ENCODE data around the gene RASSF9. TPM values are rescaled to one million over a fixed set of nuclear protein-coding genes. Genes with fewer than 3 reads are reported as not detected.

The RASSF9 gene
- total RNA-seq (2021) (0.09 and 0.19 TPM in 2 replicates), Bru-seq, nascent RNA (percentile 31 among the genes with signal in this experiment), BruChase-seq, experiment 1, labeled RNA remaining after a 2-hour chase (percentile 24 among the genes with signal in this experiment), BruChase-seq, experiment 2, labeled RNA remaining after a 6-hour chase (percentile 19 among the genes with signal in this experiment)
- long read RNA-seq = 0 reads

GRCh38 chr12:85836197-85837090 lies at the start of gene RASSF9:
Gene RASSF9 (minus strand): TSS chr12:85836409. CDS start chr12:85836201, 208 bp downstream.
- intact Hi-C loops (cut with micrococcal nuclease; ENCODE audit: unreplicated experiment) = no loop called here
- Histone ChIP-seq H3K4me3 (ENCODE audit: low read depth, low read length, poor library complexity, severe bottlenecking) (no peak within 1 kb of the TSS), H3K36me3 (ENCODE audit: insufficient read depth, low read length, poor library complexity, severe bottlenecking) (no peaks in the 10 kb centered on the region), H3K4me1 (ENCODE audit: insufficient read depth, low read length, poor library complexity, severe bottlenecking) (peaks cover 21% of the 10 kb centered on the region), H3K27me3 (replicated peaks; ENCODE audit: insufficient read depth, low read depth, low read length, poor library complexity) (no peaks in the 10 kb centered on the region), H3K27ac (ENCODE audit: low read depth, low read length, poor library complexity, severe bottlenecking) (no peak within 1 kb of the TSS), H3K9me3 (ENCODE audit: low read depth, low read length, poor library complexity, severe bottlenecking) (no peaks in the 10 kb centered on the region)
- TF ChIP-seq CTCF (conservative IDR thresholded peaks at IDR 0.05; ENCODE audit: low read depth, low read length) (no peak), EZH2 (IDR thresholded peaks at IDR 0.05; ENCODE audit: borderline replicate concordance, low read depth, low read length, poor library complexity, severe bottlenecking) (no peak)
- BruUV-seq (replicated peaks) = no TSS peak
- peak; percentile 39 for DNase-seq (ENCODE audit: low spot score)
- CTCF ChIA-PET = interaction anchor here (0.5 kb wide), 1 partner anchor 981 kb away, joined by 6 read pairs; no protein-coding TSS in a partner anchor
- POLR2A ChIA-PET (ENCODE audit: low non-redundant PET) = no interaction called here

DNA sequence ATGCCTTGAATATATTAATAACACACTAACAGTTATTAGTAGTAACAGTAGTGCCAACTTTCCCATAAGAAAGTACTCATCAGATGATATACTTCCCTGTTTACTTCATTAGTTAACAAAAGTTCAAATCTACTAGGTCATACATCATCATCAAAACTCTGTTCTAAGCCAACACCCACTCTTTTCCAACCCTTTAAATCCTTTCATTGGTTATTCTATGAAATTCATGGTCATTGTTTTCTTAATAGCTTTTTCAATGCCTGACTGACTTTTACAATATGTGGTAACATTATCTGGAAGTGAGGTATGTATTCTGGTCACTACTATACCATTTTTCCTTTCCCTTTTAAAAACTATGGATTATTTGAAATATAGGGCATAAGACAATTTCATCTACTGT lies 47.6 kb upstream of the RASSF9 start:
- Histone ChIP-seq H3K4me1 (ENCODE audit: insufficient read depth, low read length, poor library complexity, severe bottlenecking) (no peaks in the 10 kb centered on the region), H3K36me3 (ENCODE audit: insufficient read depth, low read length, poor library complexity, severe bottlenecking) (no peaks in the 10 kb centered on the region), H3K27me3 (replicated peaks; ENCODE audit: insufficient read depth, low read depth, low read length, poor library complexity) (no peaks in the 10 kb centered on the region), H3K27ac (ENCODE audit: low read depth, low read length, poor library complexity, severe bottlenecking) (no peak overlapping the region), H3K9me3 (ENCODE audit: low read depth, low read length, poor library complexity, severe bottlenecking) (no peaks in the 10 kb centered on the region), H3K4me3 (ENCODE audit: low read depth, low read length, poor library complexity, severe bottlenecking) (no peak overlapping the region)
- no peak for DNase-seq (ENCODE audit: low spot score)
- POLR2A ChIA-PET (ENCODE audit: low non-redundant PET) = no interaction called here
- intact Hi-C loops (cut with micrococcal nuclease; ENCODE audit: unreplicated experiment) = no loop called here
- CTCF ChIA-PET = no interaction called here
- BruUV-seq (replicated peaks) = no TSS peak
- TF ChIP-seq EZH2 (IDR thresholded peaks at IDR 0.05; ENCODE audit: borderline replicate concordance, low read depth, low read length, poor library complexity, severe bottlenecking) = no peak
- no peak for TF ChIP-seq CTCF (conservative IDR thresholded peaks at IDR 0.05; ENCODE audit: low read depth, low read length)

DNA sequence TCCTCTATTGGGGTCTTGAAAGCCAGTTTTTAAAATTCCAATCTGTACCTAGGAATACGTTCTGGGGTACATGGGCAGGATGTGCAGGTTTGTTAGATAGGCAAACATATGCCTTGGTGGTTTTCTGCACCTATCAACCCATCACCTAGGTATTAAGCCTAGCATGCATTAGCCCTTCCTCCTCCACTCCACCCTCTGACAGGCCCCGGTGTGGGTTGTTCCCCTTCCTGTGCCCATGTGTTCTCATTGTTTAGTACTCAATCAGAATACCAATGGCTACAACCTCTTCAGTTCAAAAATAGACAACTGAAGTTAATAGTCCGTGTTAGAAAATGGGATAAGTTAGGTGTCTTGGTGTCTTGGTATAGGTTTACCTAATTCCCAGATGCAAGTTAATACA lies 41.2 kb upstream of the RASSF9 start:
- Histone ChIP-seq H3K27ac (ENCODE audit: low read depth, low read length, poor library complexity, severe bottlenecking) (no peak overlapping the region), H3K4me1 (ENCODE audit: insufficient read depth, low read length, poor library complexity, severe bottlenecking) (no peaks in the 10 kb centered on the region), H3K4me3 (ENCODE audit: low read depth, low read length, poor library complexity, severe bottlenecking) (no peak overlapping the region), H3K27me3 (replicated peaks; ENCODE audit: insufficient read depth, low read depth, low read length, poor library complexity) (no peaks in the 10 kb centered on the region), H3K36me3 (ENCODE audit: insufficient read depth, low read length, poor library complexity, severe bottlenecking) (no peaks in the 10 kb centered on the region), H3K9me3 (ENCODE audit: low read depth, low read length, poor library complexity, severe bottlenecking) (no peaks in the 10 kb centered on the region)
- no TSS peak for BruUV-seq (replicated peaks)
- TF ChIP-seq EZH2 (IDR thresholded peaks at IDR 0.05; ENCODE audit: borderline replicate concordance, low read depth, low read length, poor library complexity, severe bottlenecking) = no peak
- TF ChIP-seq CTCF (conservative IDR thresholded peaks at IDR 0.05; ENCODE audit: low read depth, low read length) = no peak
- ChIA-PET CTCF (no interaction called here), POLR2A (ENCODE audit: low non-redundant PET) (no interaction called here)
- no peak for DNase-seq (ENCODE audit: low spot score)
- intact Hi-C loops (cut with micrococcal nuclease; ENCODE audit: unreplicated experiment) = no loop called here

Measured in A673 (cell line).